Esophagus muscularis mucosa (tissue), 3 donors: ENCODE results near the gene ANTXR1.

Experiments
- CTCF ChIP-seq, 3 experiments: fragments of 200-600 bp in 2 of 3; fragments of 450-650 bp in 1 of 3; sonication (generic) in 2 of 3; IDR thresholded peaks; one replicate each; pipeline ENCODE4 v1.5.1; 2017 to 2019; ENCODE audit warnings: antibody characterized with exemption in 3 of 3, mild to moderate bottlenecking in 2 of 3, moderate library complexity in 1 of 3
- POLR2A ChIP-seq: fragments of 450-650 bp; IDR thresholded peaks from one replicate; pipeline ENCODE4 v1.6.1; 2017; ENCODE audit warnings: antibody characterized with exemption, moderate library complexity, mild to moderate bottlenecking, low read depth
- POLR2AphosphoS5 ChIP-seq, 2 donors: sonication (generic); formaldehyde crosslinking; IDR thresholded peaks; one replicate each; pipeline ENCODE4 v1.6.1; 2017; ENCODE audit warnings: antibody characterized with exemption in 2 of 2

DNA sequence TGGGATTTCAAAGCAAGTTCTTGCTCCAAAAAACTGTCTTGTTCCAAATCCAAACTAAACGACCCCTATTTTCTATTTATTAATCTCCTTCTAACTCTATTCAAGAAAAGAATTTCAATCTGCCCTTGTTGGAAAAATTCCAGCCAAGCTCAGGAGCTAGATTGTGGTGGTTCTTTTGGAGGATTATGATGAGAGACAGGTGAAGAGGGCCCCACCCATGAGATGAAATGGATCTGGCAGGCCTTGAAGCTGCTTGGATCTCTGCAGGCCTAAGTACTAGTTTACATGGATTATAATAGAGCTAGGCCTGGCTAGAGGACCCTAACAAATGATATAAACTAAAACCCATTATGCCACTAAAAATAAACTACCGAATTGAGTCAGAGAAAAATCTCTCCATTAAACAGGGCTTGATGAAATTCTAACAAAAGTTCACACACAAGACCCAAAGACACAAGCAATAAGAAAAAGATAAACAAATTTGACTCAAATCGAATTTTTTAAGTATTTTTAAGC, 272.5 kb downstream of the ANTXR1 start:
- TF ChIP-seq POLR2AphosphoS5 (IDR thresholded peaks at IDR 0.05) = no peak
- TF ChIP-seq CTCF (IDR thresholded peaks at IDR 0.05) = no peak
- TF ChIP-seq POLR2A = no peak
